GM23338 (cell line): ENCODE data around the gene IRF2. TPM values are rescaled to one million over a fixed set of nuclear protein-coding genes. Genes with fewer than 3 reads are reported as not detected.

Experiments used
- ATAC-seq: fragments of 200-7000 bp; cut with Tn5 transposase; 3 replicates; pipeline ENCODE4 v1.9.1; 2020
- DNase-seq: peaks from one replicate; pipeline ENCODE4 v3.0.0-alpha.2; 2015; ENCODE audit warnings: low spot score
- H2AFZ ChIP-seq: fragments of 200-600 bp; sonication (generic); 2 replicates; pipeline ENCODE4 v1.8.0; 2016; ENCODE audit warnings: antibody characterized with exemption, mild to moderate bottlenecking, moderate library complexity
- H3F3A ChIP-seq: fragments of 200-600 bp; sonication (generic); replicated peaks from 2 replicates; pipeline ENCODE4 v1.8.0; 2017; ENCODE audit warnings: antibody characterized with exemption, mixed run types, low read depth
- H3K27ac ChIP-seq: fragments of 200-600 bp; sonication (generic); 2 replicates; pipeline ENCODE4 v1.6.1; 2016; ENCODE audit warnings: low read depth
- H3K27me3 ChIP-seq: fragments of 200-600 bp; sonication (generic); 2 replicates; pipeline ENCODE4 v1.8.0; 2016; ENCODE audit warnings: mild to moderate bottlenecking, mixed run types, moderate library complexity; ENCODE audit not compliant: insufficient read depth
- H3K36me3 ChIP-seq: fragments of 200-600 bp; sonication (generic); 2 replicates; pipeline ENCODE4 v1.8.0; 2016; ENCODE audit warnings: mild to moderate bottlenecking; ENCODE audit not compliant: insufficient read depth
- H3K4me1 ChIP-seq: fragments of 200-600 bp; sonication (generic); 2 replicates; pipeline ENCODE4 v1.8.0; 2016; ENCODE audit warnings: mild to moderate bottlenecking, moderate library complexity; ENCODE audit not compliant: insufficient read depth
- H3K4me2 ChIP-seq: fragments of 200-600 bp; sonication (generic); 2 replicates; pipeline ENCODE4 v1.7.1; 2017; ENCODE audit warnings: mixed run types
- H3K4me3 ChIP-seq: fragments of 200-600 bp; sonication (generic); 2 replicates; pipeline ENCODE4 v1.6.1; 2016; ENCODE audit warnings: mixed run types
- H3K79me2 ChIP-seq: fragments of 200-600 bp; sonication (generic); replicated peaks from 2 replicates; pipeline ENCODE4 v1.8.0; 2017; ENCODE audit warnings: mild to moderate bottlenecking; ENCODE audit not compliant: insufficient read depth
- H3K9me2 ChIP-seq: fragments of 200-600 bp; sonication (generic); 2 replicates; pipeline ENCODE4 v1.8.0; 2017; ENCODE audit not compliant: insufficient read depth
- H4K20me1 ChIP-seq: fragments of 200-600 bp; sonication (generic); replicated peaks from 2 replicates; pipeline ENCODE4 v1.8.0; 2017; ENCODE audit warnings: mild to moderate bottlenecking; ENCODE audit not compliant: insufficient read depth
- H3K27ac Mint-ChIP-seq: 2 replicates; pipeline ENCODE4 v1.8.0; 2020; ENCODE audit warnings: inconsistent platforms, mild to moderate bottlenecking, moderate library complexity, mixed read lengths
- H3K27me3 Mint-ChIP-seq: 3 replicates; pipeline ENCODE4 v1.8.0; 2022; ENCODE audit warnings: low read depth, mild to moderate bottlenecking, moderate library complexity, mixed read lengths, inconsistent platforms; ENCODE audit not compliant: insufficient read depth, poor library complexity
- H3K36me3 Mint-ChIP-seq: 3 replicates; pipeline ENCODE4 v1.8.0; 2021; ENCODE audit warnings: low read depth, mild to moderate bottlenecking, inconsistent platforms, moderate library complexity, mixed read lengths
- H3K4me1 Mint-ChIP-seq: 3 replicates; pipeline ENCODE4 v1.8.0; 2020; ENCODE audit warnings: mild to moderate bottlenecking, inconsistent platforms, mixed read lengths
- H3K4me3 Mint-ChIP-seq: 3 replicates; pipeline ENCODE4 v1.8.0; 2021; ENCODE audit warnings: moderate library complexity, mild to moderate bottlenecking, inconsistent platforms, mixed read lengths
- H3K9me3 Mint-ChIP-seq: 3 replicates; pipeline ENCODE4 v1.8.0; 2020; ENCODE audit warnings: moderate library complexity, mild to moderate bottlenecking, inconsistent platforms, mixed read lengths
- CREB1 ChIP-seq: fragments of 250-450 bp; sonication (Bioruptor Pico); IDR thresholded peaks from 2 replicates; pipeline ENCODE4 v1.5.0; 2020; ENCODE audit warnings: low read depth, mild to moderate bottlenecking, moderate library complexity
- CTCF ChIP-seq, 2 experiments: fragments of 200-600 bp in 1 of 2; sonication (generic) in 1 of 2; conservative IDR thresholded peaks; 2 replicates each; pipeline versions ENCODE4 v1.5.1 to v1.6.1; 2016 to 2017; ENCODE audit warnings: antibody characterized with exemption in 2 of 2, low read depth in 2 of 2, mild to moderate bottlenecking in 2 of 2, moderate library complexity in 1 of 2
- ETS1 ChIP-seq: IDR thresholded peaks from 2 replicates; pipeline ENCODE4 v1.6.1; 2016; ENCODE audit warnings: antibody characterized with exemption
- JUNB ChIP-seq: IDR thresholded peaks from one replicate; pipeline ENCODE4 v1.6.1; 2016; ENCODE audit warnings: antibody characterized with exemption; ENCODE audit not compliant: unreplicated experiment
- NANOG ChIP-seq: IDR thresholded peaks from 2 replicates; pipeline ENCODE4 v1.6.1; 2016; ENCODE audit warnings: antibody characterized with exemption, borderline replicate concordance
- POLR2AphosphoS5 ChIP-seq: IDR thresholded peaks from 2 replicates; pipeline ENCODE4 v1.6.1; 2016; ENCODE audit warnings: antibody characterized with exemption, low read depth
- STAT1 ChIP-seq: IDR thresholded peaks from one replicate; pipeline ENCODE4 v1.6.1; 2016; ENCODE audit warnings: antibody characterized with exemption; ENCODE audit not compliant: unreplicated experiment
- ZNF331 ChIP-seq: fragments of 250-450 bp; sonication (Bioruptor Pico); IDR thresholded peaks from 2 replicates; pipeline ENCODE4 v1.5.0; 2020; ENCODE audit warnings: low read depth, mild to moderate bottlenecking, moderate library complexity
- ZNF462 ChIP-seq: fragments of 250-450 bp; sonication (Bioruptor Pico); IDR thresholded peaks from 2 replicates; pipeline ENCODE4 v1.5.0; 2020; ENCODE audit warnings: mild to moderate bottlenecking, moderate library complexity
- polyA plus RNA-seq: library from polyadenylated mRNA; unstranded; fragments of >200 nt; fragmentation: Nextera tagmentation; extraction: Ambion mirVana; gene quantifications from 2 replicates; pipeline ENCODE4 v1.2.1, GENCODE V29; 2016
- total RNA-seq: library from RNA; depleted of rRNA; stranded (reverse); fragments of >200 nt; shearing (Covaris generic); gene quantifications from 2 replicates; pipeline ENCODE4 v1.2.3, GENCODE V29; 2014

Gene IRF2
- total and polyA plus RNA-seq, 2 experiments from 2014 or later = 14.7 to 15.0 TPM

- TF ChIP-seq ZNF462 (CRISPR knock-in tag) (no peak), STAT1 (no peak)
Observed at GRCh38 chr4:184351560-184352451, 122.5 kb downstream of the IRF2 start (continued).

GRCh38 chr4:184350964-184351363 is 123.4 kb downstream of the IRF2 start:
- Histone ChIP-seq H3K4me2 (no peak overlapping the region), H2AFZ (no peak overlapping the region), H3K79me2 (no peaks in the 10 kb centered on the region), H3K36me3 (no peaks in the 10 kb centered on the region), H3K9me2 (no peaks in the 10 kb centered on the region), H3K27me3 (no peaks in the 10 kb centered on the region), H3K4me1 (peaks cover 20% of the 10 kb centered on the region), H3K4me3 (no peak overlapping the region), H4K20me1 (no peaks in the 10 kb centered on the region), H3K27ac (no peak overlapping the region), H3F3A (0 out of 2 replicates have a peak, but pooled peaks cover 3% of the 10 kb centered on the region)
- H3K36me3 Mint-ChIP-seq = no peaks in the 10 kb centered on the region; the same call in 2 of the 3 replicates
- ATAC-seq = no peak
- H3K4me1 Mint-ChIP-seq = peaks cover 32% of the 10 kb centered on the region
- H3K4me3 Mint-ChIP-seq = no peak overlapping the region
- no peaks in the 10 kb centered on the region for H3K9me3 Mint-ChIP-seq
- peaks cover 11% of the 10 kb centered on the region for H3K27me3 Mint-ChIP-seq
- no peak overlapping the region for H3K27ac Mint-ChIP-seq
- no peak for DNase-seq
- no peak for TF ChIP-seq JUNB
- TF ChIP-seq ETS1 = no peak
- TF ChIP-seq CREB1 (CRISPR knock-in tag) = no peak
- TF ChIP-seq NANOG = no peak
- no peak for TF ChIP-seq CTCF (conservative IDR thresholded peaks at IDR 0.05; ENCODE audit: low read depth in 2 of 2)
- TF ChIP-seq POLR2AphosphoS5 = no peak
- TF ChIP-seq ZNF331 = no peak
